ENCODE data around the gene PTX3. TPM values are rescaled to one million over a fixed set of nuclear protein-coding genes. Genes with fewer than 3 reads are reported as not detected.
A peak's percentile ranks its signal among the peaks of the same experiment; 100 is the strongest.

PTX3 gene
- total RNA-seq, 1 donor = 22.5 TPM

GRCh38 chr3:157452097-157452496 lies 15.4 kb downstream of the PTX3 start:
- TF ChIP-seq, protein P1, sequence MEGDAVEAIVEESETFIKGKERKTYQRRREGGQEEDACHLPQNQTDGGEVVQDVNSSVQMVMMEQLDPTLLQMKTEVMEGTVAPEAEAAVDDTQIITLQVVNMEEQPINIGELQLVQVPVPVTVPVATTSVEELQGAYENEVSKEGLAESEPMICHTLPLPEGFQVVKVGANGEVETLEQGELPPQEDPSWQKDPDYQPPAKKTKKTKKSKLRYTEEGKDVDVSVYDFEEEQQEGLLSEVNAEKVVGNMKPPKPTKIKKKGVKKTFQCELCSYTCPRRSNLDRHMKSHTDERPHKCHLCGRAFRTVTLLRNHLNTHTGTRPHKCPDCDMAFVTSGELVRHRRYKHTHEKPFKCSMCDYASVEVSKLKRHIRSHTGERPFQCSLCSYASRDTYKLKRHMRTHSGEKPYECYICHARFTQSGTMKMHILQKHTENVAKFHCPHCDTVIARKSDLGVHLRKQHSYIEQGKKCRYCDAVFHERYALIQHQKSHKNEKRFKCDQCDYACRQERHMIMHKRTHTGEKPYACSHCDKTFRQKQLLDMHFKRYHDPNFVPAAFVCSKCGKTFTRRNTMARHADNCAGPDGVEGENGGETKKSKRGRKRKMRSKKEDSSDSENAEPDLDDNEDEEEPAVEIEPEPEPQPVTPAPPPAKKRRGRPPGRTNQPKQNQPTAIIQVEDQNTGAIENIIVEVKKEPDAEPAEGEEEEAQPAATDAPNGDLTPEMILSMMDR (IDR thresholded peaks at IDR 0.05; ENCODE audit: insufficient read depth, low read depth, low read length) = no peak
- DNase-seq (ENCODE audit: low read depth) = no peak
- H3K4me3 ChIP-seq (ENCODE audit: low read depth, low read length) = no peak overlapping the region

DNA sequence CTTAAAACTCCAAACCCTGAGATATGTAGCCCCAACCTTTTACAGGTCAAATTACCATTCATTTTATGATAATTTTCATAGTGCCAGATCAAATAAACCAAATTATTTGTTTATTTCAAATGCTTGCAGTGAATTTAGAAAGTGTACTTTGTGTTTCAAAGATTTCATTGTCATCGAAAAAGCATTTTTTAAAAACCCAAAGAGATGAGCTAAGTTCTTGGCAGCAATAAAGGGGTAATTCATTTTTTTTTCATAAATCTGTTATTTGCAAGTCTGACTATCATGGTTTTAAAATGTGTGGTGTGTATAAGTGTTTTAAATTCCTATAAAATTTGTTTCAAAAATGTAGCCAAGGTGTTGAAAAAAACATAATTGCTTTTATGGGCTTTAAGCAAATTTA lies 17.2 kb downstream of the PTX3 start:
- no peak for DNase-seq (ENCODE audit: low read depth)
- TF ChIP-seq, protein P1 (IDR thresholded peaks at IDR 0.05; ENCODE audit: insufficient read depth, low read depth, low read length) = no peak
- no peak overlapping the region for H3K4me3 ChIP-seq (ENCODE audit: low read depth, low read length)

- H3K4me3 ChIP-seq (ENCODE audit: low read depth, low read length) = no peak overlapping the region
- TF ChIP-seq, protein P1 (IDR thresholded peaks at IDR 0.05; ENCODE audit: insufficient read depth, low read depth, low read length) = no peak
Measured at GRCh38 chr3:157459706-157460105, 23.1 kb downstream of the PTX3 start.

DNA sequence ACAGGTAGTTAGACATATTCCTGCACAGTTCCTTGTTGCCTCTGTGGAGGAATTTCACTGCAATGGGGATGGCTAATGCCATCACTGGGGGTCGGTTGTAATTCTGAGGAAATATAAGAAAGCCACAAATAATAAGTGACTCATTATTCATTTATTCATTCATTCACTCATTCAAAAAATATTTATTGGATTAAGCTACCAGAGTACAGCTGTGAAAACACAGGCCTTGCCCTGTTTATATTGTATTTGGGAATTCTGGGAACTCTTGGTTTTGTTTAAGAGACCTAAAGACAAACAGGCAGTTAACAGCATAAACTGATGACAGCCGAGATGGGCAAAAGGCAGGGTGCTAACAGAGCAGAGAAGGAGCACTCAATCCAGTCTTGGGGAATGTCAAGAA lies 23.6 kb downstream of the PTX3 start:
- TF ChIP-seq, protein P1 (IDR thresholded peaks at IDR 0.05; ENCODE audit: insufficient read depth, low read depth, low read length) = no peak
- no peak overlapping the region for H3K4me3 ChIP-seq (ENCODE audit: low read depth, low read length)
- peak; percentile 37 for DNase-seq (ENCODE audit: low read depth)

More at GRCh38 chr3:157459706-157460105, 23.1 kb downstream of the PTX3 start:
- DNase-seq (ENCODE audit: low read depth) = no peak

DNA sequence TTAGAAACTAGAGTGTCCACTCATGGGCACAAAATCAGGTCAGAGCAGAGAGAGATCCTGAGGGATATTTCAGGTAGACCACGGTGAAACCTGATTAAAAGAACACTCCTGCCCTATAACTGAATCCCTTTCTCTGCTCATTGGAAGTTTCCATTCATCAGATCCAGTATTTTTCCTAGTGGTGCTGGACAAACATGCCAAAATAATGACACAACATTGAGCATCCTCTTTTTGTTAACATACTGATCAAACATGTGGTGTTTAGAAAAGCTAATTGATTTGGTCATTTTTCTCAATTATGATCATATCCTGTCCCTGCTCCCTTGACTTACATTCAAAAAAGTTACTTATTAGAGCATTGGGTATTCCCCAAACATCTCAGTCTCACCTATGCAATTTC lies 27.2 kb downstream of the PTX3 start:
- DNase-seq (ENCODE audit: low read depth) = no peak
- TF ChIP-seq, protein P1 (IDR thresholded peaks at IDR 0.05; ENCODE audit: insufficient read depth, low read depth, low read length) = no peak
- H3K4me3 ChIP-seq (ENCODE audit: low read depth, low read length) = no peak overlapping the region

DNA sequence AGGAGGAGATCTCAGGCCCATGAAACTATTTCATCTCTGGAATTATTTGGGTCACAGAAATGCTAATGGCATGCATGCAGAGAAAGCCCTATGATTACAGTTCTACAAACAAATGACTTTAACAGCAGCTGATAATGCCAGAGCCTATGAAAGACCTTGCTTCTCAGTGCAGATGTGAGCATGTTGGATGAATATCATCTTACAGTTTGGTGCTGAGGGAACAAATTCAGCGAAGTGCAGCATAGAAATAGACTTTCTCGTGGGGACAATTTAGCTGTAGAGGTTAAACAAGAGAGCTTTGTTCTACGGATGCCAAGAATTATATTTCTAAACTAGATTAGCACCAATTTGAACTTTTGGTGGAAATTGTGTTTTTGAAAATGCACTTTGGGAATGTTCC lies 27.7 kb downstream of the PTX3 start:
- TF ChIP-seq, protein P1 (IDR thresholded peaks at IDR 0.05; ENCODE audit: insufficient read depth, low read depth, low read length) = no peak
- DNase-seq (ENCODE audit: low read depth) = peak; percentile 62
- H3K4me3 ChIP-seq (ENCODE audit: low read depth, low read length) = no peak overlapping the region

DNA sequence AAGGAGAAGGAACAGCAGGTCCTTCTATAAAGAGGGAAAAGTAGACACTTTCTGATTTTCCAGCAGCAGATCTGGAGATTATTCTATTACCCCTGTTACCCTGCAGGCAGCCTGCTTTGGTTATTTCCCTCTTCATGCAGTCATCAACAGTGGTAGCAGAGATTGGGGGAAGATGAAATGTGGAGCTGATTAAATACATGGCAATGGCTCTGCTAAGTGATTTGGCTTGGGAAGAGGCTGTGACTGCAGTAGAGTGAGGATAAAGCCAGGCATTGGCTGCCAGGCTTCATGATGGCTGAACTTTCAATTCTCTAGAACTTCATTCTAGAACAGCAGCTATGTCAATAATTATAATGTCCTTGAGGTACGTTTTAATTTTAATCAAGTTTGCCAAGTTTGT lies 29.1 kb downstream of the PTX3 start:
- TF ChIP-seq, protein P1 (IDR thresholded peaks at IDR 0.05; ENCODE audit: insufficient read depth, low read depth, low read length) = no peak
- no peak for DNase-seq (ENCODE audit: low read depth)
- no peak overlapping the region for H3K4me3 ChIP-seq (ENCODE audit: low read depth, low read length)
